HTR-8/SVneo (cell line): ENCODE data around the gene ZNF853.
A peak's percentile ranks its signal among the peaks of the same experiment; 100 is the strongest.
"Not testable (repeated sequence)": the region's sequence is repeated elsewhere in the genome, so short reads cannot be mapped to it uniquely, and the experiment has no call there.

Experiments used
- DNase-seq: peaks from one replicate; pipeline ENCODE4 v3.0.0; 2011; ENCODE audit warnings: low spot score, mixed read lengths; ENCODE audit not compliant: insufficient read length
- FAIRE-seq: peaks from 2 replicates; lab custom pipeline; 2011; peaks lifted over from hg19 to GRCh38; lab: Jason Lieb, UNC

ZNF853 gene

DNA sequence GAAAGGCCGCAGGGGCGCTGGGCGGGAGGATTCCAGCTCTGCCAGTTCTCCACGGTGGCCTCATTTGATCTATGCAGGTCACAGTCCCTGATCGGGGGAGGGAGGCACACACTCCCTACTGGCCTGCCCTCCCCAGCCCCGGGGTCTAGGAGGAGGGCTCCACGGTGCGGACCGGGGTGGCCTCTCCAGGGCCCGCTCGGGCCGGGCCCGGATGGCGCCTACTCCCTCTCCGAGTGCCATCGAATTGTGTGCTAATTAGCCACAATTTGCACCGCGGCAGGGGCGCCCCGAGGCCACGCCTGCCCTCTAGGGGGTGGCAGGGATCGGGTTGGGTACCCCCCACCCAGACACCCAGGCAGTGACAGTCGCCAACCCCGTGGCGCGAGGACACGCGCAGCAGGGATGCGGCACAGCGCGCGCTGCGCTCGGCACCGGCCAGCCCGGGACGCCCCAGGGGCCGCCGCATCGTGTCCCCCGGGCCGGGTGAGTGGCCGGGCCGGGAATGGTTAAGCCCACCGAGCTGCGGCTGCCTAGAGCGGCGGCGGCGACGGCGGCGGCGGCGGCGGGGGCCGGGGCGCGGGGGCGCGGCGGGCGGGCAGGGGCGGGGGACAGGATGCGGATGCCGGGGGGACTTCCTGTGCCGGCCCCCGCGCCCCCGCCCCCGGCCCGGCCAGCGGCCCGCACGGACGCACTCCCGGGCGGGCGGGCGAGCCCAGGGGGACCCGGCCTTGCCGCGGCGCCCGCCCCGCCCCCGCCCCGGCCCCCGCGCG, at the start of gene ZNF853:
Gene ZNF853 (plus strand): TSS at position 658 of the 770 bp plus-strand sequence. CDS start 565 bp downstream, outside the sequence.
- DNase-seq (no peak), FAIRE-seq (peak; percentile 83)

DNA sequence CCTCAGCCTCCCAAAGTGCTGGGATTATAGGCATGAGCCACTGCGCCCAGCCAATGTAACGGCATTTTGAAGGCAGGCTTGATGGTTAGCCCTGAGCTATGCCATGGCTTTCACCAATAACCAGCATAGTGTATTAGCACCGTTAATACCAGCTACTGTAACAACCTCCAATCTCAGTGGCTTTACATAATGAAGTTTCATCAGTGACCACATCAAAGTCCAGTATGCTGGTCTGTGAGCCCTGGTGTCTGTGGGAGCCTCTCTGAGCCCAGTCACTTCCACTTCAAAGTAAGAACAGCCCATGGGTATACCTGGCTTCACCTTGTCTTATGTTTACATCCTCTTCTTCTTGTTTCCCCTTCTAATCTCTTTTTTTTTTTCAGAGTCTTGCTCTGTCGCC, 49.8 kb upstream of the ZNF853 start:
- DNase-seq, result no peak

DNA sequence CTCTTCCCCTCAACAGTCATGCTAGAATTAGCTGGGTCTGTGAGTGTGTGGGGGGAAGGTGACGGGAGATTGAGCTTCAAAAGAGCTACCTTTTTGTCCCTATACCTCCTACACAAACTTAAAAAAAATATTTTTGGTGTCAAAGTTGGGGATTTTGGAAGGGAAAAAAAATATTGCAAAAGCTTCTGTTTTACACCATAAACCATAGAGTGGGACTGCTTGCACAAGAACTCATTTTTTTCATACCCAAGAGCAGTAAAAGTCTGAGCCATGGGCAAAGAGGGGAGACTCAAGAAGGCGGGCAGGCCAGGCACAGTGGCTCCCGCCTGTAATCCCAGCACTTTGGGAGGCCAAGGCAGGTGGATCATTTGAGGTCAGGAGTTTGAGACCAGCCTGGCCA, 47.5 kb upstream of the ZNF853 start:
- no peak for FAIRE-seq
- no peak for DNase-seq

More for the DNA sequence above, 49.8 kb upstream of the ZNF853 start:
- no peak for FAIRE-seq

- DNase-seq, result no peak
Observed at GRCh38 chr7:6571160-6571779, 44.1 kb upstream of the ZNF853 start.

GRCh38 chr7:6575281-6576023, 40.0 kb upstream of the ZNF853 start:
- no peak for FAIRE-seq
- no peak for DNase-seq

More at GRCh38 chr7:6571160-6571779, 44.1 kb upstream of the ZNF853 start:
- FAIRE-seq, result peak; percentile 62

DNA sequence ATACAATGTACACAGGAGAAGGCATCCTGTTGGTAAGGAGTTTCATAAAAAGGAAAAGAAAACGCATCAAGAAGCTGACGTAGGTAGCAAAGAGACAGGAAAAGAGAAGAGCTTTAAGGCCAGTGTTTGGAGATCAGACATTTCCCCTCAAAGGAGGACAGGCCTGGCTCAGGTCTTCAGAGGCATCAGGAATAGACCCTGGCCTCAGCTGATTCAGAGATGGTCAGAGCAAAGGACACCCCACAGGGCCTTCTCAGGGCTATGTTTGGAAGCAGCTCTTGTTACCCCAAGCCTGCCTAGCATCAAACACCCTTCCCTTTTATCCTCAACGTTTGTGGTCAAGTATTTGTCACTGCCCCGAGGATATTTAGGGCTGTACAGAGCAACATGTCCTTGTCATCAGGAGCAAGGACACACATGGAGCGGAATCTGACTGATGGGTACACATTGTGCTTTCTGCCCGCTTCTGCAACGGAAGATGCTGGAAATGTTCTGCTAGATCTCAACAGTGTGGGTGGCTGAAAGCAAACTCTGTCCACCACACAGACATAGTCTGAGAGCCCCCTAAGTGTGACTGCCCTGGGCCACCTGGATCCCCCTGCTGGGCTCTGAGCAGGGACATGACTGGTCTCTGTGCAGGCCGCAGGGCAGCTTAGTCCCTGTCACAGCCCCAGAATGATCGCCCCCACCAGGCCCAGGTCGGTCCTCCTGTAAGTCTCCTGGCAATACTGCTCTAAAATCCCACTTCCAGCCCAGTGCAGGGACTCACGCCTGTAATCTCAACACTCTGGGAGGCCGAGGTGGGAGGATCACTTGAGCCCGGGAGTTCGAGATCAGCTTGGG, 39.2 kb upstream of the ZNF853 start:
- no peak for DNase-seq
- no peak for FAIRE-seq

DNA sequence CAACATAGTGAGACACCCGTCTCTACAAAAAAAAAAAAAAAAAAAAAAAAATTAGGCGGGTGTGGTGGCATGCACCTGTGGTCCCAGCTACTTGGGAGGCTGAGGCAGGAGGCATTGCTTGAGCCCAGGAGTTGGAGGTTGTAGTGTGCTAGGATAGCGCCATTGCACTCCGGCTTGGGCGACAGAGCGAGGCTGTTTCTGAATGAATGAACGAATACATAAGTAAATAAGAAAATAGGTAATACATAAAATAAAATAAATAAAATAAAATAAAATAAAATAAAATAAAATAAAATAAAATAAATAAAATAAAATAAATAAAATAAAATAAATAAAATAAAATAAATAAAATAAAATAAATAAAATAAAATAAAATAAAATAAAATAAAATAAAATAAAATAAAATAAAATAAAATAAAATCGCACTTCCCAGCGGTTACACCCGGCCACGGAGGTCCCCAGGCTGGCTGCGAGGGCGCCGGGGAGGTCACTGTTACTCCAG, 38.5 kb upstream of the ZNF853 start:
- not testable (repeated sequence) for FAIRE-seq, DNase-seq

DNA sequence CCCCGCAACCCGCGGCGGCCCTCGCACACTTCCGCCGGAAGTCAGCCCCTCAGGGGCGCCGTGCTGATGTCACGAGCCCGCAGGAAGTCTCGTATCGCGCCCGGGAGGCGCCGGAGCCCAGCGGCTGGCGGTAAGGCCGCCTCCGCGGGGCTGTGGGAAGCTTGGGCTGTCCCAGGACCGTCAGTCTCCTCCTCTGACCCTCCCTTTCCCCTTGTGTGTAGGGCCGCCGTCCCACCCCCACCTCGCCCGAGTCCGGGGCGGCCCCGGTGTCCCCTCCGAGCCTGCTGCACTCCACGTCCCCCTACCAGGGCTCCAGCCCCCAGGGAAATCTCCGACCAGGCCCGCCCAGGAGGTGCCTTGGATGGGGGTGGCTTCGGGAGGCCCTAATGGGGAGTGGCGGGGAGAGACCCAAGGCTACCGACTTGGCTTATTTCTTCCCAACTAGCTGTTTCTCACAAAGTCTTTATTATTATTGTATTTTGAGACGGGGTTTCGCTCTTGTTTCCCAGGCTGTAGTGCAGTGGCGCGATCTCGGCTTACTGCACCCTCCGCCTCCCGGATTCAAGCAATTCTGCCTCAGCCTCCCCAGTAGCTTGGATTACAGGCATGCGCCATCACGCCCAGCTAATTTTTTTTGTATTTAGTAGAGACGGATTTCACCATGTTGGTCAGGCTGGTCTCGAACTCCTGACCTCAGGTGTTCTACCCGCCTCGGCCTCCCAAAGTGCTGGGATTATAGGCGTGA, 37.9 kb upstream of the ZNF853 start, which contains the start of gene ZDHHC4:
Gene ZDHHC4 (plus strand): TSS at position 86 of the 745 bp plus-strand sequence. CDS start 3,108 bp downstream, outside the sequence.
- FAIRE-seq, result peak; percentile 93
- peak; percentile 100 for DNase-seq

GRCh38 chr7:6578114-6579084, 37.0 kb upstream of the ZNF853 start:
- FAIRE-seq, result no peak
- no peak for DNase-seq

- no peak for FAIRE-seq
- DNase-seq, result no peak
Observed at GRCh38 chr7:6579446-6579845, 36.0 kb upstream of the ZNF853 start.

DNA sequence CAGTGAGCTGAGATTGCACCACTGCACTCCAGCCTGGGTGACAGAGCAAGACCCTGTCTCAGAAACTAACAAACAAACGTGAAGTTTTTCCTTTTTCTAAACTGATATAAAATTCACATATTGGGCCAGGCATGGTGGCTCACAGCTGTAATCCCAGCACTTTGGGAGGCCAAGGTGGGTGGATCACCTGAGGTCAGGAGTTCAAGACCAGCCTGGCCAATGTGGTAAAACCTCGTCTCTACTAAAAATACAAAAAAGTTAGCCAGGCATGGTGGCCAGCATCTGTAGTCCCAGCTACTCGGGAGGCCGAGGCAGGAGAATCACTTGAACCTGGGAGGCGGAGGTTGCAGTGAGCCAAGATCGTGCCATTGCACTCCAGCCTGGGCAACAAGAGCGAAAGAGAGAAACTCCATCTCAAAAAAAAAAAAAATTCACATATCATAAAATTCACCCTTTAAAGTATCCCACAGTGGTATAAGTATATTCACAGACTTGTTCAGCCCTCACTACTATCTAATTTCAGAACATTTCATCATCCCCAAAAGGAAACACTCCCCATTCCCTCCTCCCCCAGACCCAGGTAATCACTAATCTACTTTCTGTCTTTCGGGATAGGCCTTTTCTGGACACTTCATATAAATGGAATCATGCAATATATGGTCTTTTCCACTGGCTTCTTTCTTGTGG, 29.5 kb upstream of the ZNF853 start:
- FAIRE-seq, DNase-seq: not testable (repeated sequence)

DNA sequence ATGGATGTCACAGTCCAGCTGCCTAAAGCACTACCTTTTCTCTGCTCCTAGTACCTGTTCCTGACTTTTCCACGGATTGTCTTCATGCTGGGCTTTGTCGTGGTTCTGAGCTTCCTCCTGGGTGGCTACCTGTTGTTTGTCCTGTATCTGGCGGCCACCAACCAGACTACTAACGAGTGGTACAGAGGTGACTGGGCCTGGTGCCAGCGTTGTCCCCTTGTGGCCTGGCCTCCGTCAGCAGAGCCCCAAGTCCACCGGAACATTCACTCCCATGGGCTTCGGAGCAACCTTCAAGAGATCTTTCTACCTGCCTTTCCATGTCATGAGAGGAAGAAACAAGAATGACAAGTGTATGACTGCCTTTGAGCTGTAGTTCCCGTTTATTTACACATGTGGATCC, 26.8 kb upstream of the ZNF853 start:
- no peak for FAIRE-seq

DNA sequence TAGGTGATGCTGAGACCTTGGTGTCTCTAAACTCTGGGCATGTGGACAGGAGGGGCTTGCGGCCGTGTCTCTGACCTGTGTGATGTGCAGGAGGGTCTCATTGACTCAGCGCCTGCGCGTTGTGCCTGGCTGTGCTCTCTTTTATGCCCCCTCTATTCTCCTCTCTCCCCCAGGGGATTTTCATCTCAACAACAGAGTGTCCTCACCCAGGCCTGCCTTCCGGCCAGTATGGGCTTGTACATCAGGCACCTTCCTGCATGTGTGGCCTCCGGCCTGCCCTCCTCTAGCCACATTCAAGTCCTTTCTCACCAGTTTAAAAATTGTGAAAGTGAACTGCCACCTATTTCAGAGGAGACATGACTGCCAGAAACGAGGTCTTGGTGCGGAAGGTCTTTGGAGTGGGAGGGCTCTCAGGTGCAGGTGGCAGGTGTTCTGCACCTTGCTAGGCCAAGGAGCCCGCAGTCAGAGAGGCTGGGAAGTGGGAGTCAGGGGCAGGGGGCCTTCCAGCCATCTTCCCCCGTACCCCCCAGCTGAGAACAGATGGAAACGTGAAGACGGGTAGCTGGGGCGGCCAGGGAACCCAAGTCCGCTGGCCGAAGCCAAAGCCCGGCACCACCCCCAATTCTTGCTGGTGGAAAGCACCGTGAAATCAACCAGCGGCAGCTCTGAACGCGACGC, 26.1 kb upstream of the ZNF853 start:
- DNase-seq, result no peak
- FAIRE-seq, result no peak

More for the DNA sequence above, 26.8 kb upstream of the ZNF853 start:
- DNase-seq, result no peak

DNA sequence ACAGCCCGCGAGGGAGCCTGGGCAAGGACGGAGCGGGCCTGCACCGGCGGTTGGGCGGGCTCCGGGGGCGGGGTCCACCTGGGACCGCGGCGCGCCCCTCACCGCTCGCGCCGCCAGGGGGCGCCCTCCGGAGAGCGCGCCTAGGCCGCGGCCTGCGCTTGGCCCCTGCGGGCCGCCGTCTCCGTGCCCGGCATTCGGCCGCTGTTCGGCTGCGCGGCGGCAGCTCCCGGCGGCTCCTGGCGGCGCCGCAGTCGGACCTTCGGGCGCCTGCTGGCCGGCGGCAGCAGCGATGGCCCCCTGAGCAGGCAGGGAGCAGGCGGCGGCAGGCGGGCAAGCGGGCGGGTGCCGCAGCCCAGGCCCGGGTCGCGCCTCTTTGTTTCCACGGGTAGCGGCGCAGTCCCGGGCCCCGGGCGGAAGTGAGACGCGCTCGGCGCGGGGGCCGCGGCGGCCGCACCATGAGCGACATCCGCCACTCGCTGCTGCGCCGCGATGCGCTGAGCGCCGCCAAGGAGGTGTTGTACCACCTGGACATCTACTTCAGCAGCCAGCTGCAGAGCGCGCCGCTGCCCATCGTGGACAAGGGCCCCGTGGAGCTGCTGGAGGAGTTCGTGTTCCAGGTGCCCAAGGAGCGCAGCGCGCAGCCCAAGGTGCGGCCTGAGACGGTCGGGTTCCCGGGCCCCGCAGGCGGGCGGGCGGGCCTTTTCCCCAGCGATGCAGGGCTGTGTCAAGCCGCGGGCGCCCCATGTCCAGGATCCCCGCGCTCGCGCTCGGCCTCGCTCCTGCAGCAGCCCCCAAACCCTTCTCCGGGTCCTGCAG, 25.4 kb upstream of the ZNF853 start, which contains the start of gene INTS15:
Gene INTS15 (plus strand): TSS at position 193 of the 816 bp plus-strand sequence. CDS start 263 bp downstream, at position 456.
- peak; percentile 91 for DNase-seq
- peak; percentile 86 for FAIRE-seq

GRCh38 chr7:6590645-6591110, 24.7 kb upstream of the ZNF853 start:
- FAIRE-seq, result no peak
- DNase-seq, result peak; percentile 74

DNA sequence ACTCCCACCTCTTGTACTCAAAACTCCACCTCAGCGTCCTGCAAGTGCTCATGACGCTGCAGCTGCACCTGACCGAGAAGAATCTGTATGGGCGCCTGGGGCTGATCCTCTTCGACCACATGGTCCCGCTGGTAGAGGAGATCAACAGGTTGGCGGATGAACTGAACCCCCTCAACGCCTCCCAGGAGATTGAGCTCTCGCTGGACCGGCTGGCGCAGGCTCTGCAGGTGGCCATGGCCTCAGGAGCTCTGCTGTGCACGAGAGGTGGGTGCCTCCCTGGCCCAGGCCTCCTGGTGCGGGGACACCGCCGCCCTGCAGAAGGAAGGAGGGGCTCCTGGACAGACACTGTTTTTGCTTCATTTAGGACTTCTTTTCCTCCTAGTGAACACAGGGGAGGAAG, 15.3 kb upstream of the ZNF853 start:
- FAIRE-seq (no peak), DNase-seq (no peak)
